SK-N-SH (cell line): Measurements from ENCODE around the gene SLC9A4. TPM values are rescaled to one million over a fixed set of nuclear protein-coding genes. Genes with fewer than 3 reads are reported as not detected.

Experiments
- CTCF ChIA-PET: fragments of 300-600, 350-600 bp; formaldehyde crosslinking; extraction: SDS; loops from one replicate; lab custom pipeline; 2021; lab: Yijun Ruan, JAX
- POLR2A ChIA-PET: fragments of 350-600 bp; sonication (Branson Sonifier 250); formaldehyde crosslinking; extraction: SDS; loops from one replicate; lab custom pipeline; 2020; ENCODE audit warnings: antibody characterized with exemption, inconsistent platforms; lab: Yijun Ruan, JAX
- DNase-seq: peaks from one replicate; pipeline ENCODE4 v3.0.0; 2012
- H2AFZ ChIP-seq: fragments of 200-600 bp; sonication (generic); 2 replicates; pipeline ENCODE4 v1.8.1; 2016; ENCODE audit warnings: antibody characterized with exemption, mild to moderate bottlenecking, low read depth
- H3F3A ChIP-seq: fragments of 200-600 bp; sonication (generic); replicated peaks from 2 replicates; pipeline ENCODE3; 2016; ENCODE audit warnings: antibody characterized with exemption, mild to moderate bottlenecking; ENCODE audit not compliant: insufficient read depth
- H3K27ac ChIP-seq, 2 experiments: fragments of 200-500 bp in 1 of 2; fragments of 200-600 bp in 1 of 2; sonication (Bioruptor generic) in 1 of 2; sonication (generic), shearing (Covaris generic) in 1 of 2; 2 replicates each; pipeline versions ENCODE4 v1.5.1 to v1.6.1; 2014 to 2016; ENCODE audit warnings: low read depth in 2 of 2, inconsistent platforms in 1 of 2, low read length in 1 of 2, mild to moderate bottlenecking in 1 of 2, mixed read lengths in 1 of 2
- H3K27me3 ChIP-seq: fragments of 200-600 bp; sonication (generic), shearing (Covaris generic); 2 replicates; pipeline ENCODE4 v1.6.1; 2016; ENCODE audit warnings: mixed run types; ENCODE audit not compliant: insufficient read depth
- H3K36me3 ChIP-seq, 2 experiments: fragments of 200-500 bp in 1 of 2; fragments of 200-600 bp in 1 of 2; sonication (Bioruptor generic) in 1 of 2; sonication (generic) in 1 of 2; replicated peaks in 1 of 2; 2 replicates each; pipeline versions ENCODE3 to v1.5.1; 2014 to 2016; ENCODE audit warnings: low read length in 1 of 2, mild to moderate bottlenecking in 1 of 2; ENCODE audit not compliant: insufficient read depth in 2 of 2, control insufficient read depth in 1 of 2
- H3K4me1 ChIP-seq, 2 experiments: fragments of 200-500 bp in 1 of 2; fragments of 200-600 bp in 1 of 2; sonication (Bioruptor generic) in 1 of 2; sonication (generic), shearing (Covaris generic) in 1 of 2; 2 replicates each; pipeline versions ENCODE4 v1.5.1 to v1.6.1; 2014 to 2016; ENCODE audit warnings: low read depth in 1 of 2, low read length in 1 of 2, mixed run types in 1 of 2; ENCODE audit not compliant: insufficient read depth in 2 of 2, control insufficient read depth in 1 of 2
- H3K4me2 ChIP-seq: fragments of 200-600 bp; sonication (generic), shearing (Covaris generic); 2 replicates; pipeline ENCODE4 v1.6.1; 2017; ENCODE audit warnings: mixed run types
- H3K4me3 ChIP-seq, 2 experiments: fragments of 200-500 bp in 1 of 2; fragments of 200-600 bp in 1 of 2; sonication (Bioruptor generic) in 1 of 2; sonication (generic), shearing (Covaris generic) in 1 of 2; 2 replicates each; pipeline versions ENCODE4 v1.5.1 to v1.8.1; 2014 to 2016; ENCODE audit warnings: low read depth in 2 of 2, inconsistent platforms in 1 of 2, low read length in 1 of 2, mild to moderate bottlenecking in 1 of 2, mixed read lengths in 1 of 2, moderate library complexity in 1 of 2
- H3K79me2 ChIP-seq: fragments of 200-600 bp; sonication (generic); 2 replicates; pipeline ENCODE4 v1.8.1; 2017; ENCODE audit warnings: mild to moderate bottlenecking; ENCODE audit not compliant: insufficient read depth
- H3K9ac ChIP-seq: fragments of 200-600 bp; sonication (generic); 2 replicates; pipeline ENCODE4 v1.6.1; 2017; ENCODE audit warnings: mixed run types
- H3K9me2 ChIP-seq: fragments of 200-600 bp; sonication (generic); 2 replicates; pipeline ENCODE4 v1.6.1; 2017; ENCODE audit warnings: mixed run types
- H3K9me3 ChIP-seq: fragments of 200-600 bp; sonication (generic); 2 replicates; pipeline ENCODE4 v1.6.1; 2017; ENCODE audit warnings: mixed run types, mild to moderate bottlenecking, moderate library complexity
- H4K20me1 ChIP-seq: fragments of 200-600 bp; sonication (generic); 2 replicates; pipeline ENCODE4 v1.6.1; 2017; ENCODE audit warnings: mild to moderate bottlenecking, mixed run types; ENCODE audit not compliant: insufficient read depth
- CHD2 ChIP-seq: fragments of 150-350 bp; IDR thresholded peaks from 2 replicates; pipeline ENCODE4 v1.6.1; 2018; ENCODE audit warnings: low read length; ENCODE audit not compliant: partially characterized antibody
- EZH2phosphoT487 ChIP-seq: fragments of 200-600 bp; sonication (generic); IDR thresholded peaks from 2 replicates; pipeline ENCODE4 v1.6.1; 2017; ENCODE audit warnings: low read depth, mixed run types, mild to moderate bottlenecking, antibody characterized with exemption, moderate library complexity, borderline replicate concordance
- GABPA ChIP-seq: IDR thresholded peaks from 2 replicates; pipeline ENCODE4 v1.4.0; 2012; ENCODE audit warnings: low read depth, mild to moderate bottlenecking
- GATA2 ChIP-seq: sonication (generic); formaldehyde crosslinking; IDR thresholded peaks from 2 replicates; pipeline ENCODE4 v1.5.0; 2020; ENCODE audit warnings: mild to moderate bottlenecking, missing genetic modification reagents
- MXI1 ChIP-seq: IDR thresholded peaks from 2 replicates; pipeline ENCODE4 v1.6.1; 2012; ENCODE audit warnings: mild to moderate bottlenecking, low read depth, low read length, improper control_type of control experiment
- NFIC ChIP-seq: IDR thresholded peaks from 2 replicates; pipeline ENCODE4 v1.4.0; 2012; ENCODE audit warnings: borderline replicate concordance
- NRF1 ChIP-seq: IDR thresholded peaks from 2 replicates; pipeline ENCODE4 v1.6.1; 2012; ENCODE audit warnings: low read depth, mild to moderate bottlenecking, low read length
- RXRA ChIP-seq: IDR thresholded peaks from 2 replicates; pipeline ENCODE4 v1.4.0; 2012; ENCODE audit warnings: low read depth, mild to moderate bottlenecking, borderline replicate concordance
- SMC3 ChIP-seq: IDR thresholded peaks from 2 replicates; pipeline ENCODE4 v1.6.1; 2012; ENCODE audit warnings: low read depth, low read length, improper control_type of control experiment
- TAF1 ChIP-seq: IDR thresholded peaks from 2 replicates; pipeline ENCODE4 v1.6.1; 2012; ENCODE audit warnings: low read depth, mild to moderate bottlenecking, low read length, moderate library complexity, borderline replicate concordance
- YY1 ChIP-seq: IDR thresholded peaks from 2 replicates; pipeline ENCODE4 v1.4.0; 2012; ENCODE audit warnings: low read depth, mild to moderate bottlenecking
- polyA plus RNA-seq, 3 experiments: library from polyadenylated mRNA; depleted of rRNA; stranded (reverse); fragments of >200 nt; gene quantifications; 2 replicates each; pipeline ENCODE4 v1.2.3, GENCODE V29; 2012
- TF ChIP-seq, protein P1 (sequence below): IDR thresholded peaks from 2 replicates; pipeline ENCODE4 v1.6.1; 2012; ENCODE audit warnings: mild to moderate bottlenecking, low read depth, low read length, moderate library complexity
- TF ChIP-seq, protein P2 (sequence below): IDR thresholded peaks from 2 replicates; pipeline ENCODE4 v1.4.0; 2012; ENCODE audit warnings: low read depth, borderline replicate concordance
- TF ChIP-seq, protein P3 (sequence below): fragments of 200-600 bp; sonication (generic); IDR thresholded peaks from 2 replicates; pipeline ENCODE4 v1.6.1; 2017; ENCODE audit warnings: antibody characterized with exemption, mild to moderate bottlenecking, moderate library complexity
- TF ChIP-seq, protein P4 (sequence below): fragments of 150-350 bp; IDR thresholded peaks from 2 replicates; pipeline ENCODE4 v1.6.1; 2017; ENCODE audit warnings: antibody characterized with exemption, low read length, low read depth, borderline replicate concordance
- TF ChIP-seq, protein P5 (sequence below): IDR thresholded peaks from 2 replicates; pipeline ENCODE4 v1.4.0; 2012; ENCODE audit warnings: low read depth

SLC9A4 gene
- polyA plus RNA-seq, 1 of the 3 experiments (the other 2 are of a cell fraction), result 0.07 TPM

DNA sequence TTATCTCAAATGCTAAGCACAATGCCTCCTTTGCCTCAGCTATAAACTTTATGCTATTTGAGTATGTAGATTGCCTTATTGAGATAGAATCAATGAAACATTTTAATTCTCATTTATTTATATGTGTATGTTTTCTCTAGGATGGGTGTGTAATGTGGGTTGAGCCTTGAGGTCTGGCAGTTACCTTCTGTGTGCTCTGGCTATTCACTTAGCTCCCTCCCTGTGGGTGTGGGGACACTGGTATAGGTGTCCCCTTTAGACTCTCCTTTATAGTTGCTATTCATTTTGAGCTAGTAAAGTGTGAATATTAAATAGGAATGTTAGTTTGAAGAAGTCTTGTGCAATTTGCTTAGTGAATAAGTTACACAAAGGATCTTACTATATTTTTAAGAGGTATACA lies 1.8 kb downstream of the SLC9A4 start:
- no peaks in the 10 kb centered on the region for H3K27me3 ChIP-seq
- TF ChIP-seq, protein P1, sequence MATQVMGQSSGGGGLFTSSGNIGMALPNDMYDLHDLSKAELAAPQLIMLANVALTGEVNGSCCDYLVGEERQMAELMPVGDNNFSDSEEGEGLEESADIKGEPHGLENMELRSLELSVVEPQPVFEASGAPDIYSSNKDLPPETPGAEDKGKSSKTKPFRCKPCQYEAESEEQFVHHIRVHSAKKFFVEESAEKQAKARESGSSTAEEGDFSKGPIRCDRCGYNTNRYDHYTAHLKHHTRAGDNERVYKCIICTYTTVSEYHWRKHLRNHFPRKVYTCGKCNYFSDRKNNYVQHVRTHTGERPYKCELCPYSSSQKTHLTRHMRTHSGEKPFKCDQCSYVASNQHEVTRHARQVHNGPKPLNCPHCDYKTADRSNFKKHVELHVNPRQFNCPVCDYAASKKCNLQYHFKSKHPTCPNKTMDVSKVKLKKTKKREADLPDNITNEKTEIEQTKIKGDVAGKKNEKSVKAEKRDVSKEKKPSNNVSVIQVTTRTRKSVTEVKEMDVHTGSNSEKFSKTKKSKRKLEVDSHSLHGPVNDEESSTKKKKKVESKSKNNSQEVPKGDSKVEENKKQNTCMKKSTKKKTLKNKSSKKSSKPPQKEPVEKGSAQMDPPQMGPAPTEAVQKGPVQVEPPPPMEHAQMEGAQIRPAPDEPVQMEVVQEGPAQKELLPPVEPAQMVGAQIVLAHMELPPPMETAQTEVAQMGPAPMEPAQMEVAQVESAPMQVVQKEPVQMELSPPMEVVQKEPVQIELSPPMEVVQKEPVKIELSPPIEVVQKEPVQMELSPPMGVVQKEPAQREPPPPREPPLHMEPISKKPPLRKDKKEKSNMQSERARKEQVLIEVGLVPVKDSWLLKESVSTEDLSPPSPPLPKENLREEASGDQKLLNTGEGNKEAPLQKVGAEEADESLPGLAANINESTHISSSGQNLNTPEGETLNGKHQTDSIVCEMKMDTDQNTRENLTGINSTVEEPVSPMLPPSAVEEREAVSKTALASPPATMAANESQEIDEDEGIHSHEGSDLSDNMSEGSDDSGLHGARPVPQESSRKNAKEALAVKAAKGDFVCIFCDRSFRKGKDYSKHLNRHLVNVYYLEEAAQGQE, result no peak
- TF ChIP-seq, protein P2, sequence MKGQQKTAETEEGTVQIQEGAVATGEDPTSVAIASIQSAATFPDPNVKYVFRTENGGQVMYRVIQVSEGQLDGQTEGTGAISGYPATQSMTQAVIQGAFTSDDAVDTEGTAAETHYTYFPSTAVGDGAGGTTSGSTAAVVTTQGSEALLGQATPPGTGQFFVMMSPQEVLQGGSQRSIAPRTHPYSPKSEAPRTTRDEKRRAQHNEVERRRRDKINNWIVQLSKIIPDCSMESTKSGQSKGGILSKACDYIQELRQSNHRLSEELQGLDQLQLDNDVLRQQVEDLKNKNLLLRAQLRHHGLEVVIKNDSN, result no peak
- TF ChIP-seq SMC3 (no peak), MXI1 (no peak), GATA2 (no peak), GABPA (no peak), TAF1 (no peak), RXRA (no peak), NRF1 (no peak), CHD2 (no peak), YY1 (no peak), NFIC (no peak), EZH2phosphoT487 (no peak)
- TF ChIP-seq, protein P3, sequence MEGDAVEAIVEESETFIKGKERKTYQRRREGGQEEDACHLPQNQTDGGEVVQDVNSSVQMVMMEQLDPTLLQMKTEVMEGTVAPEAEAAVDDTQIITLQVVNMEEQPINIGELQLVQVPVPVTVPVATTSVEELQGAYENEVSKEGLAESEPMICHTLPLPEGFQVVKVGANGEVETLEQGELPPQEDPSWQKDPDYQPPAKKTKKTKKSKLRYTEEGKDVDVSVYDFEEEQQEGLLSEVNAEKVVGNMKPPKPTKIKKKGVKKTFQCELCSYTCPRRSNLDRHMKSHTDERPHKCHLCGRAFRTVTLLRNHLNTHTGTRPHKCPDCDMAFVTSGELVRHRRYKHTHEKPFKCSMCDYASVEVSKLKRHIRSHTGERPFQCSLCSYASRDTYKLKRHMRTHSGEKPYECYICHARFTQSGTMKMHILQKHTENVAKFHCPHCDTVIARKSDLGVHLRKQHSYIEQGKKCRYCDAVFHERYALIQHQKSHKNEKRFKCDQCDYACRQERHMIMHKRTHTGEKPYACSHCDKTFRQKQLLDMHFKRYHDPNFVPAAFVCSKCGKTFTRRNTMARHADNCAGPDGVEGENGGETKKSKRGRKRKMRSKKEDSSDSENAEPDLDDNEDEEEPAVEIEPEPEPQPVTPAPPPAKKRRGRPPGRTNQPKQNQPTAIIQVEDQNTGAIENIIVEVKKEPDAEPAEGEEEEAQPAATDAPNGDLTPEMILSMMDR, result no peak
- TF ChIP-seq, protein P4, sequence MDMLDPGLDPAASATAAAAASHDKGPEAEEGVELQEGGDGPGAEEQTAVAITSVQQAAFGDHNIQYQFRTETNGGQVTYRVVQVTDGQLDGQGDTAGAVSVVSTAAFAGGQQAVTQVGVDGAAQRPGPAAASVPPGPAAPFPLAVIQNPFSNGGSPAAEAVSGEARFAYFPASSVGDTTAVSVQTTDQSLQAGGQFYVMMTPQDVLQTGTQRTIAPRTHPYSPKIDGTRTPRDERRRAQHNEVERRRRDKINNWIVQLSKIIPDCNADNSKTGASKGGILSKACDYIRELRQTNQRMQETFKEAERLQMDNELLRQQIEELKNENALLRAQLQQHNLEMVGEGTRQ, result no peak
- TF ChIP-seq, protein P5, sequence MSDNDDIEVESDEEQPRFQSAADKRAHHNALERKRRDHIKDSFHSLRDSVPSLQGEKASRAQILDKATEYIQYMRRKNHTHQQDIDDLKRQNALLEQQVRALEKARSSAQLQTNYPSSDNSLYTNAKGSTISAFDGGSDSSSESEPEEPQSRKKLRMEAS, result no peak
- H3K9me2 ChIP-seq, result no peaks in the 10 kb centered on the region
- 0 out of 2 replicates have a peak, but pooled peaks cover 2% of the 10 kb centered on the region for H3K9me3 ChIP-seq
- no peak overlapping the region for H2AFZ ChIP-seq
- H3F3A ChIP-seq, result no peaks in the 10 kb centered on the region
- H3K4me2 ChIP-seq, result no peak overlapping the region
- POLR2A ChIA-PET, result no interaction called here
- no peaks in the 10 kb centered on the region; a peak in 1 of 4 replicates for H3K4me1 ChIP-seq
- H4K20me1 ChIP-seq, result no peaks in the 10 kb centered on the region
- H3K27ac ChIP-seq, result no peak overlapping the region
- no peak overlapping the region for H3K9ac ChIP-seq
- CTCF ChIA-PET, result interaction anchor here (0.8 to 3.4 kb wide), 3 partner anchors 8 to 141 kb away, joined by 4 to 19 read pairs (median 6); no protein-coding TSS in a partner anchor
- DNase-seq, result no peak
- no peaks in the 10 kb centered on the region for H3K36me3 ChIP-seq
- no peak overlapping the region for H3K4me3 ChIP-seq
- H3K79me2 ChIP-seq, result no peaks in the 10 kb centered on the region
